Karpas-422 (cell line): Measurements from ENCODE around the gene ELP4. TPM values are rescaled to one million over a fixed set of nuclear protein-coding genes. Genes with fewer than 3 reads are reported as not detected.

Experiments used
- DNase-seq: peaks from one replicate; pipeline ENCODE4 v3.0.0-alpha.2; 2015
- H2AFZ ChIP-seq: fragments of 200-600 bp; sonication (generic); 2 replicates; pipeline ENCODE4 v1.6.1; 2014; ENCODE audit warnings: antibody characterized with exemption, low read length, mixed read lengths
- H3K27ac ChIP-seq: fragments of 200-600 bp; sonication (generic); 2 replicates; pipeline ENCODE4 v1.5.1; 2014; ENCODE audit warnings: mild to moderate bottlenecking, low read length, moderate library complexity
- H3K27me3 ChIP-seq: fragments of 200-600 bp; sonication (generic); 2 replicates; pipeline ENCODE4 v1.6.1; 2014; ENCODE audit warnings: low read length, mixed read lengths
- H3K36me3 ChIP-seq: fragments of 200-600 bp; sonication (generic); 2 replicates; pipeline ENCODE4 v1.6.1; 2014; ENCODE audit warnings: low read length, mixed read lengths; ENCODE audit not compliant: insufficient read depth
- H3K4me1 ChIP-seq: fragments of 200-600 bp; sonication (generic); 2 replicates; pipeline ENCODE4 v1.6.1; 2014; ENCODE audit warnings: mild to moderate bottlenecking, low read length, mixed read lengths
- H3K4me2 ChIP-seq: fragments of 200-600 bp; sonication (generic); 2 replicates; pipeline ENCODE4 v1.6.1; 2014; ENCODE audit warnings: low read length, low read depth, mild to moderate bottlenecking; ENCODE audit not compliant: poor library complexity, severe bottlenecking
- H3K4me3 ChIP-seq: fragments of 200-600 bp; sonication (generic); 2 replicates; pipeline ENCODE4 v1.5.1; 2014; ENCODE audit warnings: mild to moderate bottlenecking, antibody characterized with exemption, low read length, mixed read lengths
- H3K79me2 ChIP-seq: fragments of 200-600 bp; sonication (generic); 2 replicates; pipeline ENCODE4 v1.6.1; 2014; ENCODE audit warnings: mild to moderate bottlenecking, low read length, mixed read lengths
- H3K9ac ChIP-seq: fragments of 200-600 bp; sonication (generic); 2 replicates; pipeline ENCODE4 v1.6.0; 2014; ENCODE audit warnings: low read length
- H3K9me2 ChIP-seq: fragments of 200-600 bp; sonication (generic), shearing (Covaris generic); replicated peaks from 2 replicates; pipeline ENCODE4 v1.6.0; 2014; ENCODE audit warnings: mild to moderate bottlenecking, low read length, moderate library complexity; ENCODE audit not compliant: insufficient read depth
- H3K9me3 ChIP-seq: fragments of 300-700, 200-600 bp; sonication (generic); 2 replicates; pipeline ENCODE4 v1.6.1; 2014; ENCODE audit warnings: low read length, mixed read lengths
- H4K20me1 ChIP-seq: fragments of 200-600 bp; sonication (generic); 2 replicates; pipeline ENCODE4 v1.6.1; 2014; ENCODE audit warnings: mild to moderate bottlenecking, antibody characterized with exemption, low read length, low read depth; ENCODE audit not compliant: insufficient read depth
- total RNA-seq: library from RNA; depleted of rRNA; stranded (reverse); fragments of >200 nt; shearing (Covaris generic); gene quantifications from 2 replicates; pipeline ENCODE4 v1.2.3, GENCODE V29; 2014; ENCODE audit warnings: low replicate concordance

The ELP4 gene
- total RNA-seq, 1 experiment from 2014 or later = 87.1 TPM

DNA sequence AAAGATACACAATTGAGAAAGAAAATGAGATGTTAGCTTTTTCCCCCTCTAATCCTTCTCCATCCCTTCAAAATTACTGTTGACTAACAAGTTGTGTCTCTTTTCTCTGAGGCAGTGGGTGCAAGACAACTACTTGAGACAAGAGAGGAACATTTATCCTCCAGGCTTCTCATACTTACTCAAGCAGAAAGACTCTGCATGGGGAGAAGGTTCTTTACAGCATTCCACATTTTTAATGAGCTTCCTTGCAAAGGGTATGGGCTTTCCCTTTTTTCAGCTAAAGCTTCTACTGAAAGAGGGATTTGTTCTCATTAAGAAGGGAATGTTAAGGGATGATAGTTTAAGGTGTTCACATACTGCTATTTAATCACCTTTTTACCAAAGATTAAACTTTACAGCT is 253.7 kb downstream of the ELP4 start:
- Histone ChIP-seq H3K9me2 (no peaks in the 10 kb centered on the region), H3K36me3 (no peaks in the 10 kb centered on the region), H3K27me3 (no peaks in the 10 kb centered on the region), H2AFZ (no peak overlapping the region), H3K9me3 (no peaks in the 10 kb centered on the region), H3K9ac (no peak overlapping the region), H3K79me2 (no peaks in the 10 kb centered on the region), H3K27ac (no peak overlapping the region), H3K4me2 (no peak overlapping the region), H3K4me1 (no peaks in the 10 kb centered on the region), H4K20me1 (no peaks in the 10 kb centered on the region), H3K4me3 (no peak overlapping the region)
- no peak for DNase-seq

GRCh38 chr11:31764261-31764660 is 254.7 kb downstream of the ELP4 start:
- Histone ChIP-seq H3K79me2 (no peaks in the 10 kb centered on the region), H4K20me1 (no peaks in the 10 kb centered on the region), H3K27ac (no peak overlapping the region), H3K9me2 (no peaks in the 10 kb centered on the region), H3K9me3 (no peaks in the 10 kb centered on the region), H3K9ac (no peak overlapping the region), H3K4me3 (no peak overlapping the region), H3K27me3 (no peaks in the 10 kb centered on the region), H3K36me3 (no peaks in the 10 kb centered on the region), H3K4me2 (no peak overlapping the region), H3K4me1 (no peaks in the 10 kb centered on the region), H2AFZ (no peak overlapping the region)
- DNase-seq = no peak

GRCh38 chr11:31764766-31765165 is 255.2 kb downstream of the ELP4 start:
- Histone ChIP-seq H2AFZ (no peak overlapping the region), H3K4me2 (no peak overlapping the region), H3K27me3 (no peaks in the 10 kb centered on the region), H3K27ac (no peak overlapping the region), H3K9ac (no peak overlapping the region), H3K9me3 (no peaks in the 10 kb centered on the region), H3K4me3 (no peak overlapping the region), H3K4me1 (no peaks in the 10 kb centered on the region), H3K79me2 (no peaks in the 10 kb centered on the region), H3K9me2 (no peaks in the 10 kb centered on the region), H4K20me1 (no peaks in the 10 kb centered on the region), H3K36me3 (no peaks in the 10 kb centered on the region)
- no peak for DNase-seq

DNA sequence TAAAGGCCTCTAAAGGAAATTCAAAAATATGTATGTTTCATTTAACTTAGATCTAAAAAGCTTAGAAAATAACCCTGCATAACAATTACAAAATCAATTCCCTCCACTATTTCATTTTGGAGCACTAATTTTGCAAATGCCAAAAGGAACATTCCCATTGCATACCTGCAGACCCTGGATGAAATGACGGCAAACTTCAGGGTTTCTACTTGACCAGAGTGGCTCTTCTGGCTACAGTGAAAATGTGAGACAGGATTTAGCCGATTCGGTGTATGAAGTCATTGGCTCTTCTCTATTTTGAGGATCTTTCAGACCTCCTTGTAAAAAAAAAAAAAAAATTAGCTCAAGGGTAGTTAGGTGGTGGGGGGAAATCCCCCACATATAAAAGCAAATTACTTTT is 257.5 kb downstream of the ELP4 start:
- no peak for DNase-seq
- Histone ChIP-seq H3K36me3 (no peaks in the 10 kb centered on the region), H3K9me3 (no peaks in the 10 kb centered on the region), H3K4me1 (no peaks in the 10 kb centered on the region), H3K4me3 (no peak overlapping the region), H3K79me2 (no peaks in the 10 kb centered on the region), H3K27ac (no peak overlapping the region), H3K4me2 (no peak overlapping the region), H2AFZ (no peak overlapping the region), H3K9me2 (no peaks in the 10 kb centered on the region), H4K20me1 (no peaks in the 10 kb centered on the region), H3K27me3 (no peaks in the 10 kb centered on the region), H3K9ac (no peak overlapping the region)

- H3K27me3 ChIP-seq = no peaks in the 10 kb centered on the region
- no peaks in the 10 kb centered on the region for H3K79me2 ChIP-seq
- no peaks in the 10 kb centered on the region for H3K36me3 ChIP-seq
- H4K20me1 ChIP-seq = no peaks in the 10 kb centered on the region
- no peak for DNase-seq
- H3K4me3 ChIP-seq = no peak overlapping the region
- H2AFZ ChIP-seq = no peak overlapping the region
- H3K27ac ChIP-seq = no peak overlapping the region
- no peaks in the 10 kb centered on the region for H3K9me3 ChIP-seq
- H3K9me2 ChIP-seq = no peaks in the 10 kb centered on the region
- H3K4me1 ChIP-seq = no peaks in the 10 kb centered on the region
- no peak overlapping the region for H3K4me2 ChIP-seq
- H3K9ac ChIP-seq = no peak overlapping the region
Measured at GRCh38 chr11:31767685-31768084, 258.1 kb downstream of the ELP4 start.

GRCh38 chr11:31768749-31769640 is 259.4 kb downstream of the ELP4 start:
- Histone ChIP-seq H3K9me3 (no peaks in the 10 kb centered on the region), H3K9me2 (no peaks in the 10 kb centered on the region), H3K4me3 (no peak overlapping the region), H3K9ac (no peak overlapping the region), H3K27ac (no peak overlapping the region), H2AFZ (no peak overlapping the region), H4K20me1 (no peaks in the 10 kb centered on the region), H3K4me2 (no peak overlapping the region), H3K4me1 (no peaks in the 10 kb centered on the region), H3K79me2 (no peaks in the 10 kb centered on the region), H3K36me3 (no peaks in the 10 kb centered on the region), H3K27me3 (no peaks in the 10 kb centered on the region)
- DNase-seq = no peak

DNA sequence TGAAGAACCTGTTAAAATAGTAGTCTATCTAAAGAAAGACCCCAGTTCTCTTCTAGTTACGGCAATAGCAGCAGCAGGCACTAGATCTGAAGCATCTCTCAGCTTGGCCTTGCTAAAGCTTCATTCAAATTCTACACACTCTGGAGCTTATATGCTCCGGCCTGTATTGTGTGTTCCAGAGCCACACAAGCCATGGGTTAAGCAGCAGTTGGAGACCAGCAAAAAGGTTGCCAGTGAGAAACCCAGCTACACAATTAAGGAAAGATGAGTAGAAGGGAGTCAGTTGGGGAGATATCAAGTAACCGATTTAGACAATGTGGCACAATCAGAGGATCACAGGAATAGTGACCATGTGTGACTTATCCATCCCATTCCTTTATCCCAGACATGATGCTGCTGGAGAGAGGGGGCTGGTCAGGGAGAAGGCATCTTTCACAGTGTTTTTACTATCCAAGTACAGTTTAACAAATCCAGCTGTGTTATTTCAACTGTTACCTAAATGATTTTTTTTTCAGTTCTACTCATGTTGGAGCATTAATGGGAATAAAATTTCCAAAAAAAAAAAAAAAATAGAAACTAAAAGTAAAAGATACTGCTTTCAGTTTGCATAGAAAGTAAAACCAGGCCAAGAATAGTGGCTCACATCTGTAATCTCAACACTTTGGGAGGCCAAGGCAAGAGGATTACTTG is 260.6 kb downstream of the ELP4 start:
- Histone ChIP-seq H3K36me3 (no peaks in the 10 kb centered on the region), H3K9me3 (no peaks in the 10 kb centered on the region), H3K4me2 (no peak overlapping the region), H3K4me1 (no peaks in the 10 kb centered on the region), H3K27ac (no peak overlapping the region), H3K9me2 (no peaks in the 10 kb centered on the region), H3K79me2 (no peaks in the 10 kb centered on the region), H4K20me1 (no peaks in the 10 kb centered on the region), H3K9ac (no peak overlapping the region), H3K4me3 (no peak overlapping the region), H3K27me3 (no peaks in the 10 kb centered on the region), H2AFZ (no peak overlapping the region)
- no peak for DNase-seq

- H4K20me1 ChIP-seq = no peaks in the 10 kb centered on the region
- H3K27me3 ChIP-seq = no peaks in the 10 kb centered on the region
- no peak overlapping the region for H3K4me2 ChIP-seq
- H3K9ac ChIP-seq = no peak overlapping the region
- H3K4me3 ChIP-seq = no peak overlapping the region
- H2AFZ ChIP-seq = no peak overlapping the region
- H3K79me2 ChIP-seq = no peaks in the 10 kb centered on the region
- no peaks in the 10 kb centered on the region for H3K4me1 ChIP-seq
- no peaks in the 10 kb centered on the region for H3K9me3 ChIP-seq
- no peaks in the 10 kb centered on the region for H3K9me2 ChIP-seq
- DNase-seq = no peak
- H3K27ac ChIP-seq = no peak overlapping the region
- no peaks in the 10 kb centered on the region for H3K36me3 ChIP-seq
Measured at GRCh38 chr11:31772412-31772811, 262.8 kb downstream of the ELP4 start.
